ENCODE data around the gene USP11.

DNA sequence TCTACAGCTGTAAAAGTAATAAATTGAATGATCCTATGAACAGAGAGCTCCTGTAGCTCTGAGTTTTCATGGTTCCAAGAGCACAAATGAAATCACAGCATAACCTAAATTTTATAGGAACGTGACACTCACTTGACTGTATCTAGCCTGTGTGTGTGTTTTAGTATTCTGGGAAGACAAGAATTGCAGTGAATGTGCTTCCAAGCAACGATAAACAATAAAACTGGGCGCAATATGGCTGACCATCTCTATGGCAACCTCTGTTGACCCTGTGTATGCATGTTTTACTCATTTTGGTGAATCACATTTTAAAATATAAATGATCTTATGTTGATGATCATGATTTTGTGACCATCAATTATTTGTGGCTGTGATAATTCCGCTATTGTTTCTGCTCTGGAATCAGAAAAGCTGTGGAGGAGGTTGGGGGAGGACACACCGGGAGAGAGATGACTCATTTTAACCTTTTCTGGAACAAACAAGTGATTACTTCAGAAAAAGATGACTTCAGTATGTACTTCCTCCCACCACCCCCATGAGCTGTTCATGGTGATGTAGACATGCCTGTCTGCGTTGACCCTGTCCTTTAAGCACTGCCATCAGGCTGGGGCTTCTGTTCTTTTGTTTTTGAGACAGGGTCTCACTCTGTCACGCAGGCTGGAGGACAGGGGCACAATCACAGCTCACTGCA lies 31.8 kb downstream of the USP11 start:
- no peak for TF ChIP-seq NANOG (IDR thresholded peaks at IDR 0.05; ENCODE audit: borderline replicate concordance)
- TF ChIP-seq CTCF (conservative IDR thresholded peaks at IDR 0.05; ENCODE audit: low read depth in 2 of 2): no peak
- TF ChIP-seq, protein P1, sequence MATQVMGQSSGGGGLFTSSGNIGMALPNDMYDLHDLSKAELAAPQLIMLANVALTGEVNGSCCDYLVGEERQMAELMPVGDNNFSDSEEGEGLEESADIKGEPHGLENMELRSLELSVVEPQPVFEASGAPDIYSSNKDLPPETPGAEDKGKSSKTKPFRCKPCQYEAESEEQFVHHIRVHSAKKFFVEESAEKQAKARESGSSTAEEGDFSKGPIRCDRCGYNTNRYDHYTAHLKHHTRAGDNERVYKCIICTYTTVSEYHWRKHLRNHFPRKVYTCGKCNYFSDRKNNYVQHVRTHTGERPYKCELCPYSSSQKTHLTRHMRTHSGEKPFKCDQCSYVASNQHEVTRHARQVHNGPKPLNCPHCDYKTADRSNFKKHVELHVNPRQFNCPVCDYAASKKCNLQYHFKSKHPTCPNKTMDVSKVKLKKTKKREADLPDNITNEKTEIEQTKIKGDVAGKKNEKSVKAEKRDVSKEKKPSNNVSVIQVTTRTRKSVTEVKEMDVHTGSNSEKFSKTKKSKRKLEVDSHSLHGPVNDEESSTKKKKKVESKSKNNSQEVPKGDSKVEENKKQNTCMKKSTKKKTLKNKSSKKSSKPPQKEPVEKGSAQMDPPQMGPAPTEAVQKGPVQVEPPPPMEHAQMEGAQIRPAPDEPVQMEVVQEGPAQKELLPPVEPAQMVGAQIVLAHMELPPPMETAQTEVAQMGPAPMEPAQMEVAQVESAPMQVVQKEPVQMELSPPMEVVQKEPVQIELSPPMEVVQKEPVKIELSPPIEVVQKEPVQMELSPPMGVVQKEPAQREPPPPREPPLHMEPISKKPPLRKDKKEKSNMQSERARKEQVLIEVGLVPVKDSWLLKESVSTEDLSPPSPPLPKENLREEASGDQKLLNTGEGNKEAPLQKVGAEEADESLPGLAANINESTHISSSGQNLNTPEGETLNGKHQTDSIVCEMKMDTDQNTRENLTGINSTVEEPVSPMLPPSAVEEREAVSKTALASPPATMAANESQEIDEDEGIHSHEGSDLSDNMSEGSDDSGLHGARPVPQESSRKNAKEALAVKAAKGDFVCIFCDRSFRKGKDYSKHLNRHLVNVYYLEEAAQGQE (IDR thresholded peaks at IDR 0.05; ENCODE audit: unreplicated experiment): no peak
- TF ChIP-seq ETS1 (IDR thresholded peaks at IDR 0.05): no peak
- no peak for TF ChIP-seq POLR2AphosphoS5 (IDR thresholded peaks at IDR 0.05; ENCODE audit: low read depth)
- TF ChIP-seq EZH2 (IDR thresholded peaks at IDR 0.05; ENCODE audit: low read depth, unreplicated experiment): no peak
- no peak for TF ChIP-seq EZH2phosphoT487 (IDR thresholded peaks at IDR 0.05; ENCODE audit: unreplicated experiment)
- no peak for TF ChIP-seq ZNF114 (CRISPR knock-in tag; IDR thresholded peaks at IDR 0.05)
- no peak for TF ChIP-seq ZNF331 (CRISPR knock-in tag; IDR thresholded peaks at IDR 0.05; ENCODE audit: low read depth)
- no peak for TF ChIP-seq CREB1 (CRISPR knock-in tag; IDR thresholded peaks at IDR 0.05; ENCODE audit: low read depth)
- no peak for TF ChIP-seq STAT1 (IDR thresholded peaks at IDR 0.05; ENCODE audit: unreplicated experiment)
